Effector CD8-positive, alpha-beta T cell (primary cell): ENCODE data around the gene TTC7B.

Experiments
- DNase-seq: peaks from one replicate; lab custom pipeline; 2025; lab: John Stamatoyannopoulos, UW

Gene TTC7B

DNA sequence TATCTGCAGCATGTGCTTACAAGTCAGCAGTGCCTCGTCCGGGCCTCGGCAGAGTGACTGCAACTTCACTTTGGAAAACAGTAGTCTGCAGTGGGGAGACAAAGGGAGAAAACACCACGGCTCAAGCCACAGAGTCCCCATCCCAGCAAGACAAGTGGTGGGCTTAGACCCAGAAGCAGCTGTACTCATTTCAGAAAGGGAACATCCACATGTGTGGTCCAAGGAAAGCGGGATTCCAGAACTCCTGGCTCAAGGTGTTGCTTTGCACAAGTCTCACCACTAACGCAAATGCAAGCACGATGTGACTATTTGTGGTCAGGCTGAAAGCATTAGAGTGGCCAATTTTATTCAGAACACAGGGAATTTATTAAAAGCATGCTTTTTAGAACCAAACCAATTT is 198.3 kb downstream of the TTC7B start:
- no peak for DNase-seq

DNA sequence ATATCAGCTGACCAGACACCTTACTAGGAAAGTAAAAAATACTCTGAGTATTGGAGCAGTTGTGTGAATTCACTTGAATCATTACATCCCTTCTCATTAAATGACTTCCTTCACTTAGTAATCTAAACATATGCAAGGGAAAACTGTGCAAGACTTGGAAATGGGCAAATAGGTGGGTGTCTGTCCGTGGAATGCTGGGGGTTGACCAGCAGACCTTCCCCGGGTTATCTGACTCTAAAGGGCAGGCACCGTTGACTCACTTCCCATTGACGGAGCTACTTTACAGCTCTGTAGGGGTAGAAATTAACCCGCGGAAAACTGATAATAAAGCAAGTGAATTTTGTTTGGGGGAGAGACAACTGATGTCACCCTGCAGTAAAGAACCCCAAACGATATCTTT is 199.3 kb downstream of the TTC7B start:
- no peak for DNase-seq

DNA sequence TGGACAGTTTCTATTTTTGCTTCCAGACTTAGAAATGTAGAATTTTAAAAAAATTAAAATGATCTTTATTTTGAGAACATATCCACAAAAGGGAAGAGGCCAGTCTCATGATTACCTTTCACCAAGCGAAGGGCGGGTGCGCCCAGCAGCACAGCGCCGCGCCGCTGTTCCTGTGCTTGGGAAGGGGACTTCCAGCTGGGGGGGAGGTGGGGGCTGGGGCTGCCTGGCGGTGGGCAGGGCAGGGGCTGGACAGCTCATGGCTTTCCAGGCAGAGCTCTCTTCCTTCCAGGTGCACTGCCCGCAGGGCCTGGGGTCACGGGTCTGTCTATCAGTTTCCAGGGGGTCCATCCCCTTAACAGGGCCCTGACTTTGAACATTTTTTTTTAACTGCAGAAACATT is 199.9 kb downstream of the TTC7B start:
- no peak for DNase-seq

DNA sequence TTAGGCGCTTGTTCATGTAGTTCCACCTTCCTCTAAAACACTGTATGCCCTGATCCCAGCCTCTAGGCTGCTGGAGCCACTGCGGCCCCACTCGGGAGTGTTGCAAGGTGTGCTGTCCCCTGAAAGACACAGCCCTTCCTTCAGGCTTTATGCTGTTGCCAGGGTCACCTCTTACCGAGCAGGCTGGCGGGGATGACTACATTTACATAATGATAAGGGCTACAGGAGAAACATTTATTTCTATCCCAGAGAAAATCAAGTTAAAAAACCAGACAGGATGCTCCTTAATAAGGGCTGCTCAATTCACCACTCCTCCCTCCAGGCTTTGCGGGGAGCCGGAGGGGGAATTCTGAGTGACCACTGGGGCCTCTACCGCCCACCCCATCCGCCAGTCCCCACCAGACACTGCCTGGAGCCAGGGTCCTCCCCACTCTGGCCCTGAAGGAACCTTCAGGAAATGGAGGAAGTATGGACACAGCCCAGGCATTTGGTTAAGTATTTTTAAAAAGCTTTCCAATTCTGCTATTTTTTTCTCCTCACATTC is 200.6 kb downstream of the TTC7B start:
- no peak for DNase-seq

DNA sequence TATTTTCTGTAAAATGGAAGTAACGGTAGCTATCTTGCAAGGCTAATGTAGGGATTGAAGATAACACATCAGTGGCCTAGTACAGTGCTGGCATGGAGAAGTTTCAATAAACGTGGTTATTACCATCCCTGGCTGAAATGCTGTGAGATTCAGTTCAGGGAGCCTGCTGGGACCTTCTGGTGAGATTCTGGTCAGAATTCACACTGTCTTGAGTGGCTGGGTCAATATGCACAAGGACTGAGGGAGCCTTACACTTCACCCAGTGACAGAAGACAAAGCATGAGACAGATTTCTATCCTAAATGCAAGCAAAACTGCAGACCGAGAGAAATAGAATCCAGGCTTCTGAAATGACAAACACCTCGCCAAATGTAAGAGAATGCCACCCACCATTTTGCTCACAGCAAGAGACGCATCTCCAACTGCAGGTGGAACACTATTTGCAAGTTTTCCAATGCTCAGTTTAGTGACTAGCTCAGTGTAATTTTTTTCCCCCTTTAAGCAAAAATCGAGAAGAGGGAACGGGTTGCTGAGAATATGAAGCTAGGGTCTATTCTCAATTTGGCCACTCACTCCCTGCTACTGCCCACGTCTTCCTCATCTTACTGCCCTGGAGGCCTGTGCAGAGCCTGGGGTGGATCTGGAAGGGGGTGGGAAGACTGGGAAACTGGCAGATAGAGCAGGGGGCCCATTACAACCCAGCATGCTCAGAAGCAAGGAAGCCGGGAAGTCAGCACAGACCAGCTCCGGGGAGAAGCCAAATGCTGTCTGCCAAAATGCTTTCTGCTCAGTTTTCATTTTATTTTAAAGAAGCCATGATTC is 201.3 kb downstream of the TTC7B start:
- DNase-seq: no peak

DNA sequence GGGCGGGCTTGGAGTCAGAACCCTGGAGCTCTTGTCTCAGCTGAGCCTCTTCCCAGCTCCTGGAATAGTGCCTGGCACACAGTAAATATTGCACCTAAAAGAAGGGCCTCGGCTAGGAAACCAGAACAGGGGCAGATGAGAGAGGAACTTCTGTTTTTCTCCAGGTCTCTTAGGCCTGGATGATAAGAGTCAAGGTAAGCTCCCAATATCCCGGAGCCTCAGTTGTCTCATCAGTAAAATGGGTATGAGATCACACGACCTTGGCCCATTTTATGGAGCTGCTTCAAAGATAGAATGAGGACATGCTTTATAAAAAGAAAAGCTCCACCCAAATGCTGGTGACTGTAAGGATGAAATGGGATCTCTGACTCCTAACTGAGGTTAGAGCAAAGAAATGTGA is 202.2 kb downstream of the TTC7B start:
- DNase-seq: no peak

DNA sequence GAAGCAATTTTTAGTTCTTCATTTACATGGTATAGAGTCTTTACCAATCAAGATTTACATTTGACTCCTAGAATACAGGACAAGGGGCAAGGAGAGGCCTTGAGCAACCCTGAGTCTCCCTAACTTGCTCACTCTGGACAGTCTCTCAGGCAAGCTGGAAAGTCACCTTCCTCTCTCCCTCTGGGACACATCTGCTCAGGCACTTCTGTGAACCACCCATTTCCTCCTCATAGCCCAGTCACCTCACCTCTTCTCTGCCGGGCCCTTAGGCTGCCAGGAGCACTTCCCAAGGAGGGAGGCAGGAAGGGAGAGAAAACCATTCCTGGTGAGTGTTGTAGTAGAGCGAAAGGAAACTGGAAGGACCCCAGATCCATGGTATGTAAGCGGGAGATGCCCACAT is 202.8 kb downstream of the TTC7B start:
- no peak for DNase-seq

DNA sequence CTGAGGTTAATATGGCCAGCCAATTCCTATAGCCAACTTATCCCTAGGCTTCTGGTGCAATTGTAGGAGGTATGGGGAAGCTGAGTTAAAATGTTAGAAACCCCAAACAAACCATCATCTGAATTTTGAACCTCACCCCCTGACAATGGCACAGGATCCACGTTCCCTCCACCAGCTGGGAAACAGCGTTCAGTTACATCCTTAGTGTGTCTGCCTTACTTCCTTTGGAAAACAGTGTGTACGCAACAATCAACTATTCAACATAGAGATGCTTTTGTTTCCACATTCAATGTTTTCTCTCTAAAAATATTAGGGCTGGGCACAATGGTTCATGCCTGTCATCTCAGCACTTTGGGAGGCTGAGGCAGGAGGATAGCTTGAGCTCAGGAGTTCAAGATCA is 203.4 kb downstream of the TTC7B start:
- DNase-seq: no peak

DNA sequence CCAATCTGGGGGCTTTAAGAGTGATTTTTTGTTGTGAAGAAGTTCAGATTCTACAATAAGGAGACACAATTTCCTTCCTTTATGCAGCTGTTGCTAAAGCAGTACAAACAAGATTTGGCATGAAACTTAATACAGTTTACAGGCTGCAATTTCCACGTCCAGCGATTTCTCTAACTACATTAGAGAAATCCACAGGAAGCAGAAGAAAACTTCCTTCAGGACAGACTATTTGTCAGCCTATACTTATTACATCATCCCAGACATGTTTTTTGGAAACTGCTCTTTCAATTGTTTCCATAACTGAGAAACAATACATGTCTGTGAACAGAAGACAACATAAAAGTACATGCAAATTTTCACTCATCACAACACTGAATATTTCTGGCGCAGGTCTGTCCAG is 204.3 kb downstream of the TTC7B start:
- DNase-seq: no peak

DNA sequence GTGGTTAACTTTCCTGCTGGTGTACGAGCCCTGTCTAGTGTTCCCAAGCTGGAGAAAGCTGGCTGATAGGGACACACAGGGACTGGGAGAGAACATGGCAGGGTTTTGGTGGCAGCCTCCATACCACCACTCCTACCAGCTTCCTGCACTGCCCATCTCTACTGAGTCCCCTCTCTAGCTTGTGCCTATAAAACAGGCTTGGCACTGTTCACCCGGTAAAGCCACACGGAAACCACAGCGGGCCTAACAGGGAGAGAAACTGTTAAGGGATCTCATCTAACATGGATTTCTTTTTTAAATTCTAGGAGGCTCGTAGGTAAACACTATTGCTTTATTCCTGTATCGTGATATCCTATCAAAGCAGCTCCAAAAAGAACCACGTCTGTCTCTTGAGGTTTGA is 204.7 kb downstream of the TTC7B start:
- no peak for DNase-seq

DNA sequence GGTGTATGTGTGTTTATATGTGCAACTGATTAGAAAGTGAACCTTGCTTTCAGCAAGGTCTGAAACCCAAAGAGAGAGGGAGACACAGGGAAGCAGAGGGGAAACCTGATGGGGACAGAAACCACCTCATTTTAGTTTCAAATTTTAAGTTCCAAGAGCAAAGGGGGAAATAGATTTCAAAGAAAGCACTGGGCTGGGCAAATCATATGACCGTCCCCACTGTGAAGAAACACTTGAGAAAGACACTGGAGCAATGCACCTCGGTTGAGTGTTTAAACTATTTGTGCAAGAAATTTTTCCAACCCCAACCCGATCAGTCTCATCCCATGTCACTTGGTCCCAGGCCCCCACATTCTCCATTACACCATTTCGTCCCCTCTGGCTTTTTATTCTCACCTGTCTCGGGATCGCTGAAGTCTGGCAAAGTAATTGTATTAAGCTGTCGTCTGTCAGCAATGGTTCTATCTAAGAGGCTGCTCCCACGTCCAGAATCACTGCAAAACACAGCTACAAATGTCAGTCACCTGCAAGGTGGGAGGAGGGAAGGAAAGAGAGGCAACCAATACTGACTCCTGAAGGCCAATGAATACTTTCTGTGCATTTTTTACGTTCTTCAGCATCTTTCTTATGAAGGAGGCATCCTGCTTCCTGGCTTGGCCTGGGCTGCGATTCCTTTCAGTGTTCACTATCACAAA is 205.7 kb downstream of the TTC7B start:
- DNase-seq: no peak

DNA sequence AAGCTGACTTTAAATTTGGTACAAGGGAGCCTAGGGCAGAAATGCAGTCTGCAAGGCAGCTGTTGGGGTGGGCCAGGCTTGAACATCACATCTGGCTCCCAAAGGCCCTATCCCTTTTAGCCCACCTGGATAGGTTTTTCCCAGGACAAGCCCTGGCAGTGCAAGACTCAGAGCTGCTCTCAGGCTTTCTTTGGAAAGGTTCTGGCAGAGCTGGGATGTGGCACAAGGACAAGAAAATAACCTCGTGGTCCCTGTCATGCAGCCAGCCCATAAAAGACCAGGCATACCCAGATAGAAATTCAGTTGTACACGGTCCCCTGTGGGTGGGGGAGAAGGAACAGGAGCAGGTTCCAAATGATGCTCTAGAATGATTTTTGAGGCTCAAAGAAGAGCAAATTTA is 206.9 kb downstream of the TTC7B start:
- no peak for DNase-seq

DNA sequence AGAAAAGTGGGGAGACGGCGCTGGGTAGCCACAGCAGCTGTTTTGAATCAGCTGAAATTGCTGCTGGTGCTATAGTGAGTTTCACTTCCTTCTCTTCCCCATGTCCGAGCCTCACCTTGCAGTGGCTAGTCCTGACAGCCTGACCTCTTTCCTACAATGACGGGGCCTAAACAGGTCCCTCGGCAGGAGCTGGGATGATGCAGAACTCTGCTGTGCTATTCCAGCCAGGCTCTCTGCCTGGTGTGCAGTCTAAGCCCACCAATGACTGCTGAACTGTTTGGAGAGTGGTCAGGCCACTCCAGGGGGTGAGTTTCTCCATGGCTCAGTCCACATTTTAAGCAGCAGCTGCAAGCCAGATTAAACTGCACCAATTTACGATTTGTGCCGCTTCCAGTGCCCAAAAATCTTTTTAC is 207.3 kb downstream of the TTC7B start:
- DNase-seq: no peak

DNA sequence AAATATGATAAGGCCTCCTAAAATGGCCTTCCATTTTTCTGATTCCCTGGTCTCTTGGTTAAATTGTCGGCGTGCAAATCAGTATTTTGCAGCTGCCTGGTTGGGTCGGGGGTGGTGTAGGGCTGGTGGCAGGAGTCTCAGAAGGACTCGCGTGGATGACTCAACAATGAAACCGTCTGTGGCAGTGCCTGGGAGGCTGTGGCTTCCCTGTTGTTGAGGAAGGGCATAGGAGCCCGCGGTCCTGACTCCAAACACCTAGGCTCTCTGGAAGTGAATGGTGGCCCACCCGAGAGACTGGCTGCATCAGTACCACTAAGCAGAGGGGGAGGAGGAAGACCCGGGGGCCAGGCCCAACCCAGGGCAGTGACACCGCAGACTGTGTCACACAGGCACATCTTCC is 207.9 kb downstream of the TTC7B start:
- DNase-seq: no peak

DNA sequence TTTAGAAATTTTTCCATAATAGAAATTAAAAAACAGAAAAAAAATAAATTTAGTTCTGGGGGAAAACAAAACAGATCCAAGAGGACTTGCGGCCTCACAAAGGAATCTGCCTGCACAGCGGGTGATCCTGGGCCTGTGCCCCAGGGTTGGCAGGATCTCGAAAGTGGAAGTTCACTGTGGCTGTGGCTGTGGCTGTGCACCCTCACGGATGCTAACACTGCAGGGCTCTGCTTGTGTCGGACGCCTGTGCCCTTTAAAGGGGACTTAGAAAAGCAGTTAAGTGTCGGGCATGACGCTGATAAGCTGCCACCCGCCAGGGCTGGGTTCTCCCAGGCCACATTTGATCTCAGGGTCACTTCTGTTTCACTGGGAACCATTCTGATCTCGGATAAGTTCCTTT is 209.1 kb downstream of the TTC7B start:
- no peak for DNase-seq

DNA sequence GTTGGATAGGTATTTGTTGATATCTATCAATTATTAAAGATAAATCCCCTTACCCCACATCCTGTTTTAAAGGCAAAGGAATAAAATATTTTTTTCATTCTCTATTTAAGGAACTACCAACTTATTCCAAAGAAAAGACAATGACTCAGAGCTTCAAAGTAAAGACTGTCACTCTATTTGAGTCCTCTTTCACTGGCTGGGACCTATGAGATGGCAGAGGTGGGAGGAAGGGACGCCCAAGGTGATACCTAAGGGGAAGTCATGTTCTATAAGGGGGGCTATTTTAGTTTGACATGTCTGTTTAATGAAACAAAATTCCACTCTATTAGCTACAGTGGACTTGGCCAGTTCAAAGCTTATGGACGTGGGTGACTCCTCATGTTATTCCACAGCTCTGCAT is 209.8 kb downstream of the TTC7B start:
- no peak for DNase-seq

DNA sequence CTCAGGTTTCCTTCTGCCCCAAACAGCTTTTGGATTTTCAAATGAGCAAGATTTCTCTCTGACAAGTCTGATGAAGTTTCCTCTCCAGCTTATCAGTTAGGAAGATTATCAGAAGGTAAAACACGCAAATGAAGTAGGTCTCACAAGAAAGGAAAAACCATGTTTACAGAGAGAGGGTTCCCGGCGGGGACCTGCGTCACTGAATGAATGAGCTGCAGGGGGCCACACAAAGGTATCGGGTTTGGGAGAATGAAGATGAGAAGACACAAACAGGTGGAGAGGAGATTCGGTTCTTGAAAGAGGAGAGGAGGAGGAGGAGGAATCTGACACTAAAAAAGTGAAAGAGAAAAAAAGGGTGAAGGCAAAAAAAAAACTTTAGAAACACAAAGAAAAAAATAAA is 210.8 kb downstream of the TTC7B start:
- DNase-seq: no peak

DNA sequence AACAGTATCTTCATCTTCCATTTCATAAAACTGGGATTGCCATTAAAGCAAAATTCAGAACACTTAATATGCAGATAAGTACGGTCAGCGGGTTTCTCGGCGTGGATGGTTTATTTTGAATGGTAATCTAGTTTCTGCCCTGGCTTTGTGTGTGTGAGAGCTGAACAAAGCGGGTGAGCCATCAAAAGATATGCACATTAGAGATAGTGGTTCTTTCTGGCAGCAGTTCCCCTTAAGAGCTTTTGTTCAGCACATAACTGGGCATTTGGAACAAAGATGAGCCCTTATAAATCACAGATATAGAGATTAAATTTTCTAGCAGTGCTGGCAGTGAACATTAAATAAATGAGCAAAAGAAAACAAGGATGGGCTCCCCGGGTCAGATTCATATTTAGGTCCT is 211.9 kb downstream of the TTC7B start:
- no peak for DNase-seq

DNA sequence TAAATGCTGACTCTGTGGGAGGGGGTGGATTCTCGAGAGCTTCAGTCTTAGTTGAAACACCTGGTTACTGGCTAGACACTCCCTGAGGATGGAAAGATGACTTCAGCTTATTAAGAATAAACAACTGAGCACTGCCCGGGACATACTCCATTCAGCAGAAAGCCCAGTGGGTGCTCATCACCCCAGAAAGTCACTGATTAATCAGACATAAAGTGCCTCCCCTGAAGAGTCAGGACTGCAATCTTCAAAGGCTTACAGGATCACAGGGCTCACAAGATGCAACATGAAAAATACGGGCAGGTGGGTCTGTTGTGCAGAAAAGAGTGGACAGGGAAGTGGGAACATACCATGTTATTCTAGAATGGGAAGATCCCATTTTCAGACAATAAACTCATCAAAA is 212.4 kb downstream of the TTC7B start:
- no peak for DNase-seq

DNA sequence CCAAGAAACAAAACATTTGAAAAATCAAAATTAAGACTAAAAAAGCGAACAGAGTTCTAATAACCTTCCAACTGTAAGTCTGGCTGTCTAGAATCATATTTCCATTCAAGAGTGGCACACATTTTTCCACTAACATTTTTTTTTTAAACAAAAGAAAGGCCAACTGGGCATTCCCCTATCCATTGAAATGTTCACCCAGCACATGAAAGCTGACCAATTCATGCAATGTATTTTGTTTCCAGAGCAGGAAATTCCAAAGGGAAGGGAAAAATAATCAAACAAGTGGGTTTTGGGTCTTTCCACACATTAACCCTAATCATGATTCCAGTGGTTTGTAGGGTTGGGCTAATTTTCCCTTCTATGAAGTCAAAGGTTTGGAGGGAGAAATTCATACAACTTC is 212.9 kb downstream of the TTC7B start:
- DNase-seq: no peak

DNA sequence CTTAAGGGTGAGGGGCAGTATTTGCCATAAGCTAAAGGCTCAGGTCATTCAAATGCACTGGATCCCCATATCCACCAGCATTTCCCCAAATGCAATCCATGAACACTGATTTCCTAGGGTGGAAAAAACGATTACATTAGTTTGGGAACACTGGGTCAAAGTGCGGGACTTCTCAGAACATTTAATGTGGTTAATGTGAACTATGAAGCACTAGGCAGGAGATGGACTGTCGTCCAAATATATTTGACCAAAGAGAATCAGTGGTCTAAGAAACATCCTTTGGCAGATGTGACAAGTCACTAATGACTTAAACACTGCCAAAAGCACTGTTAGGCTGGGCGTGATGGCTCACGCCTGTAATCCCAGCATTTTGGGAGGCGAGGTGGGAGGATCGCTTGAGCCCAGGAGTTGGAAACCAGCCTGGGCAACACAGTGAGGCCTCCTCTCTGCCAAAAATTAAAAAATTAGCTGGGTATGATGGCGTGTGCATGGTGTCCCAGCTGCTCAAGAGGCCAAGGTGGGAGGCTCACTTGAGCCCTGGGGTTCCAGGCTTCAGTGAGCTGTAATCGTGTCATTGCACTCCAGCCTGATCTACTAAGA is 214.0 kb downstream of the TTC7B start:
- no peak for DNase-seq

DNA sequence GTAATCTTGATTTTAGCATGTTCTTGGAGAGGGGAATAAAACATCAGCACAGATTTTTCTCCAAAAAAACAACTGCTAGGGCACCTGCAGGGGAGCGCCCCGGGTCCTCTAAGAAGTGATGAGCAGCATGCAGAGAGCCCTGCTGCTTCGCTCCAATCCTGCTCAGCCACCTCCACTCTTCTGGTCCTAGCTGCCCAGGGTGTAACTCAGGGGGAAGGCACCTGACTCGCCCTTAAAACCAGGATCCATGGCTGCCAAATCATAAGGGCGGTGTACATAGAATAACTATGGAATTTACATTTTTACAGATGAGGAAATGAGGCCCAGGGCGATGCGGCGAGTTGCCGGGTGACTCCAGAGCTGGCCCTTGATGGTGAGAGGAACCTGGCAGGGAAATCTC is 214.7 kb downstream of the TTC7B start:
- DNase-seq: no peak

DNA sequence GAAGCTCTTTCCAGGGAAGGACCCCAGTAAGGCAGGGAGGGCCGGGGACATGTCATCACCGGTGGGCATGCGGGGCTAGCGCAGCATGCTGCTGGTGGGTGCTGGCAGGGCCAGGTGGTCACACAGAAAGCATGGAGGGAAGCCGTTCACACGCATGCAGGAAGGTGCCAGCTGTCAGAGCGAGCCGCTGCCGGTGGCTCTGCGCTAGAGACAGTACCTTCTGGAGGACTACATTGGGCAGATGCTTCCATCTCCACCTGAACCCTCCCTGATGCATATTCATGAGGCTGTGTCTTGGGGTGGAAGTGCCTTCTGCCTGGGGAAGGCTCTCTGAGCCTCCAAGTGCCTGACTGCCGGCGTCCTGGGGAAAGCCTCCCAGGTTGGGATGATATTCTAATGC is 215.6 kb downstream of the TTC7B start:
- no peak for DNase-seq
